ENCODE measurements around the gene CACNA2D3. TPM values are rescaled to one million over a fixed set of nuclear protein-coding genes. Genes with fewer than 3 reads are reported as not detected.

Gene CACNA2D3
- polyA plus RNA-seq, 1 donor from 2014 or later: 26.2 TPM

DNA sequence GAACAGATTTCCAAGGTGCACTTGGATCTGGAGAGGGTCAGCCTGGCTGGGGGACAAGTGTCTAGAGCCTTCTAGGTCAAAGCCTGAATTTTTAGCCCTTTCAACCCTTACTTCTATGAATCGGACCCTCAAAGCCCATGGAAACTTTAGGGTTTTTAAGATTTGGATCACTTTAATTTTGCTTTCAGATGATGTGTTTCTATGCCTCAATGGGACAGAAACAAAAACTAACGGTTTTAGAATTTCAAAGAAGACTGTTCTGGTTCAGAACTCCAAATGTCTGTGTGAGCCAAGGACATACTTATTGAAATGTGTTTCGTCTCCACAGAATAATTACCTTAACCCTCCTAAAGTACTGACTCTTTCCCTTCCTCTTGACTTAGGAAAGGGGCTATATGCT lies 538.8 kb downstream of the CACNA2D3 start:
- Histone ChIP-seq H3K27ac (ENCODE audit: low read length) (no peak overlapping the region), H3K9me2 (ENCODE audit: insufficient read depth, low read length) (no peaks in the 10 kb centered on the region), H3K79me2 (replicated peaks; ENCODE audit: insufficient read depth, low read length) (no peaks in the 10 kb centered on the region), H3K9me3 (ENCODE audit: low read length) (peaks cover 3% of the 10 kb centered on the region), H3K27me3 (ENCODE audit: insufficient read depth, low read depth, low read length) (no peaks in the 10 kb centered on the region), H3K4me3 (ENCODE audit: low read length) (no peak overlapping the region), H3F3A (ENCODE audit: insufficient read depth, low read length, poor library complexity, severe bottlenecking) (no peaks in the 10 kb centered on the region), H4K20me1 (ENCODE audit: insufficient read depth) (no peaks in the 10 kb centered on the region), H3K9ac (ENCODE audit: low read length) (no peak overlapping the region), H3K36me3 (ENCODE audit: insufficient read depth, low read length) (no peaks in the 10 kb centered on the region), H2AFZ (ENCODE audit: low read depth, low read length) (no peak overlapping the region), H3K4me2 (ENCODE audit: low read length) (no peak overlapping the region)
- TF ChIP-seq MXI1 (conservative IDR thresholded peaks at IDR 0.05; ENCODE audit: poor library complexity, severe bottlenecking) (no peak), TAF1 (IDR thresholded peaks at IDR 0.05; ENCODE audit: low read depth) (no peak), EP300 (conservative IDR thresholded peaks at IDR 0.05; ENCODE audit: poor library complexity, severe bottlenecking) (no peak), RAD21 (conservative IDR thresholded peaks at IDR 0.05) (no peak), POLR2AphosphoS5 (IDR thresholded peaks at IDR 0.05) (no peak), SMC3 (conservative IDR thresholded peaks at IDR 0.05; ENCODE audit: poor library complexity) (no peak)
- TF ChIP-seq, protein P1, sequence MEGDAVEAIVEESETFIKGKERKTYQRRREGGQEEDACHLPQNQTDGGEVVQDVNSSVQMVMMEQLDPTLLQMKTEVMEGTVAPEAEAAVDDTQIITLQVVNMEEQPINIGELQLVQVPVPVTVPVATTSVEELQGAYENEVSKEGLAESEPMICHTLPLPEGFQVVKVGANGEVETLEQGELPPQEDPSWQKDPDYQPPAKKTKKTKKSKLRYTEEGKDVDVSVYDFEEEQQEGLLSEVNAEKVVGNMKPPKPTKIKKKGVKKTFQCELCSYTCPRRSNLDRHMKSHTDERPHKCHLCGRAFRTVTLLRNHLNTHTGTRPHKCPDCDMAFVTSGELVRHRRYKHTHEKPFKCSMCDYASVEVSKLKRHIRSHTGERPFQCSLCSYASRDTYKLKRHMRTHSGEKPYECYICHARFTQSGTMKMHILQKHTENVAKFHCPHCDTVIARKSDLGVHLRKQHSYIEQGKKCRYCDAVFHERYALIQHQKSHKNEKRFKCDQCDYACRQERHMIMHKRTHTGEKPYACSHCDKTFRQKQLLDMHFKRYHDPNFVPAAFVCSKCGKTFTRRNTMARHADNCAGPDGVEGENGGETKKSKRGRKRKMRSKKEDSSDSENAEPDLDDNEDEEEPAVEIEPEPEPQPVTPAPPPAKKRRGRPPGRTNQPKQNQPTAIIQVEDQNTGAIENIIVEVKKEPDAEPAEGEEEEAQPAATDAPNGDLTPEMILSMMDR (IDR thresholded peaks at IDR 0.05; ENCODE audit: poor library complexity, severe bottlenecking): no peak
- TF ChIP-seq, protein P2, sequence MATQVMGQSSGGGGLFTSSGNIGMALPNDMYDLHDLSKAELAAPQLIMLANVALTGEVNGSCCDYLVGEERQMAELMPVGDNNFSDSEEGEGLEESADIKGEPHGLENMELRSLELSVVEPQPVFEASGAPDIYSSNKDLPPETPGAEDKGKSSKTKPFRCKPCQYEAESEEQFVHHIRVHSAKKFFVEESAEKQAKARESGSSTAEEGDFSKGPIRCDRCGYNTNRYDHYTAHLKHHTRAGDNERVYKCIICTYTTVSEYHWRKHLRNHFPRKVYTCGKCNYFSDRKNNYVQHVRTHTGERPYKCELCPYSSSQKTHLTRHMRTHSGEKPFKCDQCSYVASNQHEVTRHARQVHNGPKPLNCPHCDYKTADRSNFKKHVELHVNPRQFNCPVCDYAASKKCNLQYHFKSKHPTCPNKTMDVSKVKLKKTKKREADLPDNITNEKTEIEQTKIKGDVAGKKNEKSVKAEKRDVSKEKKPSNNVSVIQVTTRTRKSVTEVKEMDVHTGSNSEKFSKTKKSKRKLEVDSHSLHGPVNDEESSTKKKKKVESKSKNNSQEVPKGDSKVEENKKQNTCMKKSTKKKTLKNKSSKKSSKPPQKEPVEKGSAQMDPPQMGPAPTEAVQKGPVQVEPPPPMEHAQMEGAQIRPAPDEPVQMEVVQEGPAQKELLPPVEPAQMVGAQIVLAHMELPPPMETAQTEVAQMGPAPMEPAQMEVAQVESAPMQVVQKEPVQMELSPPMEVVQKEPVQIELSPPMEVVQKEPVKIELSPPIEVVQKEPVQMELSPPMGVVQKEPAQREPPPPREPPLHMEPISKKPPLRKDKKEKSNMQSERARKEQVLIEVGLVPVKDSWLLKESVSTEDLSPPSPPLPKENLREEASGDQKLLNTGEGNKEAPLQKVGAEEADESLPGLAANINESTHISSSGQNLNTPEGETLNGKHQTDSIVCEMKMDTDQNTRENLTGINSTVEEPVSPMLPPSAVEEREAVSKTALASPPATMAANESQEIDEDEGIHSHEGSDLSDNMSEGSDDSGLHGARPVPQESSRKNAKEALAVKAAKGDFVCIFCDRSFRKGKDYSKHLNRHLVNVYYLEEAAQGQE (IDR thresholded peaks at IDR 0.05; ENCODE audit: borderline replicate concordance): no peak

DNA sequence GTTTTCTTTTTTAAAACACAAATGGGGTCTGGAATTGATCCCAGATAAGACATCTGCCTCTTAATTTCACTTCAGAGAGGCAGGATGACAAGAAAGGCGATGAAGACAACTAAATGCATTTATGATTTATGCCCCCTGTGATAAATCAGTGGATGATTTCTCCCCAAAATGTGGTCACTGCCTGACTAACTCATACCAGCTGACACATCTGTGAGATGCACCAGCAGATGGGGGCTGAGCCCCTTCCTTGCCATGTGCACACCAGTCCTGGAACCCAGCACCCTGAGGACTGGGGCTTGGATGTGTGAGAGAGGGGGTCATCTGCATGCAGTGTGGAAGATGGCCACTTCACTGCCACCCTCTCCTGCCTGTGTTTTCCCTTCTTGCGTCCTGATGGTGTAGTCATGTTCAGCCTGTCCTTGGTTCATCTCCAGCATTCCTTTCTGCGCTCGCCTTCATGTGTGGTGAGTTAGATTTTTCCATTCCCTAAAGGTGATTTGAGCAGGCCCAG lies 541.2 kb downstream of the CACNA2D3 start:
- Histone ChIP-seq H3K9ac (ENCODE audit: low read length) (no peak overlapping the region), H3K27ac (ENCODE audit: low read length) (no peak overlapping the region), H3K79me2 (replicated peaks; ENCODE audit: insufficient read depth, low read length) (no peaks in the 10 kb centered on the region), H3F3A (ENCODE audit: insufficient read depth, low read length, poor library complexity, severe bottlenecking) (no peaks in the 10 kb centered on the region), H4K20me1 (ENCODE audit: insufficient read depth) (no peaks in the 10 kb centered on the region), H3K36me3 (ENCODE audit: insufficient read depth, low read length) (no peaks in the 10 kb centered on the region), H3K9me2 (ENCODE audit: insufficient read depth, low read length) (no peaks in the 10 kb centered on the region), H3K4me3 (ENCODE audit: low read length) (no peak overlapping the region), H2AFZ (ENCODE audit: low read depth, low read length) (no peak overlapping the region), H3K4me2 (ENCODE audit: low read length) (no peak overlapping the region), H3K27me3 (ENCODE audit: insufficient read depth, low read depth, low read length) (no peaks in the 10 kb centered on the region), H3K9me3 (ENCODE audit: low read length) (peaks cover 3% of the 10 kb centered on the region)
- no peak for TF ChIP-seq SMC3 (conservative IDR thresholded peaks at IDR 0.05; ENCODE audit: poor library complexity)
- TF ChIP-seq MXI1 (conservative IDR thresholded peaks at IDR 0.05; ENCODE audit: poor library complexity, severe bottlenecking): no peak
- TF ChIP-seq, protein P2 (IDR thresholded peaks at IDR 0.05; ENCODE audit: borderline replicate concordance): no peak
- no peak for TF ChIP-seq POLR2AphosphoS5 (IDR thresholded peaks at IDR 0.05)
- TF ChIP-seq, protein P1 (IDR thresholded peaks at IDR 0.05; ENCODE audit: poor library complexity, severe bottlenecking): no peak
- no peak for TF ChIP-seq EZH2 (IDR thresholded peaks at IDR 0.05; ENCODE audit: borderline replicate concordance, insufficient read depth, low read length, poor library complexity, severe bottlenecking)
- TF ChIP-seq RAD21 (conservative IDR thresholded peaks at IDR 0.05): no peak
- TF ChIP-seq EP300 (conservative IDR thresholded peaks at IDR 0.05; ENCODE audit: poor library complexity, severe bottlenecking): no peak
- TF ChIP-seq TAF1 (IDR thresholded peaks at IDR 0.05; ENCODE audit: low read depth): no peak

Measured in neural cell (in vitro differentiated cells).